Measurements from ENCODE around the gene PIGB.

PIGB gene

DNA sequence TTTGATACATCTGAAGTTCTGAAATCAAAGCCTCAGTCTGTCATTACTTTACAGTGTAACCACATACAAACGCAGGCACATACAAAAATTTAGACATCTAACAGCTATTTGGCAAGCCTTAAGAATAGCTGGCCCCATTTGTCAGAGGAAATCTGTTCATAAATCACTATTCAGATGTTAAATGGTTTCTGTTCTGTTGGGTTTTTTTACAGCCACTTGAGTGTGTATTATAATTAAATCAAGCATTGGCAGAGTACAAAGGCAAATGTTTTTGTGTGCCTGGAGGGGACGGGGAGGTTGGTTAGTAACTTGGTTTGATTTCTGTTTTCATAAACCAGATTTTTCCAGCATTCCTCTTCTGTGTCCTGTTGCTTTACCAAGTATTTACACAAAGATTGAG, 24.1 kb downstream of the PIGB start:
- Mint-ChIP-seq H3K27ac (no peak overlapping the region), H3K9me3 (no peaks in the 10 kb centered on the region)

DNA sequence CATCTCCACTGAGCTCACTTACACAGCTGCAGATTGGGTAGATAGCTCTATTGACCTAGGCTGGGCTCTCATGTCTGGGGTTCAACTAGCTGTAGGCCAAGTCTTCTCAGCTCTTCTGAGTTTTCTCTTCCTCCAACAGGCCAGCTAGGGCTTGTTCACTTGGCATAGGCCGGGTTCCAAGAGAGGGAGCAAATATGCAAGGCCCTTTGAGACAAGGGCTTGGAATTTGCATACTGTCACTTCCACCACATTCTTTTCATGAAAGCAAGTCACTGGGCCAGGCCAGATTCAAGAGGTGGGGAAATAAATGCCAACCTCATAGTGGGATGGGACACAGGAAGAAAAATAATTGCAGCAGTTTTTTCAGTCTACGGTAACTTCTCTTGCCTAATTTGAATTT, 25.2 kb downstream of the PIGB start:
- Mint-ChIP-seq H3K36me3 (ENCODE audit: low read depth) (peaks cover 24% of the 10 kb centered on the region), H3K9me3 (no peaks in the 10 kb centered on the region)

More for the DNA sequence above, 24.1 kb downstream of the PIGB start:
- Mint-ChIP-seq H3K27me3 (ENCODE audit: low read depth) (no peaks in the 10 kb centered on the region), H3K36me3 (ENCODE audit: low read depth) (peaks cover 25% of the 10 kb centered on the region), H3K4me3 (no peak overlapping the region), H3K4me1 (ENCODE audit: low read depth) (no peaks in the 10 kb centered on the region)

DNA sequence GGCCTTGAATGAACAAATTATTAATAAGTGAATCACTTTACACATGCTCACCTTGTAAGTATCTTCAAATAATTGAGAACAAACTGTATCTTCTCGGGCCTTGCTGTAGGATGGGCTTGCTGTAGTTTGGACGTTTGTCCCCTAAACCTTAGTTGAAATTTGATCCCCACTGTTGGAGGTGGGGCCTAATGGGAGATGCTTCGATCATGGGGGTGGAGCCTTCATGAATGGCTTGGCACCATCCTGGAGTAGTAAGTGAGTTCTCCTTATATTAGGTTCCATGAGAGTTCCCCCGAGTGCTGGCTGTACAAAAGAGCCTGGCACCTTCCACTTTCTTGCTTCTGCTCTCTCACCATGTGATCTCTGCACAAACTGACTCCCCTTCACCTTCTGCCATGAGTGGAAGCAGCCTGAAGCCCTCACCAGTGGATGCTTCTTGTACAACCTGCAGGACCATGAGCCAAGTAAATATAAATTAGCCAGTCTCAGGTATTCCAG, 29.3 kb downstream of the PIGB start:
- H3K4me1 Mint-ChIP-seq (ENCODE audit: low read depth) = no peaks in the 10 kb centered on the region
- H3K27ac Mint-ChIP-seq = no peak overlapping the region
- no peaks in the 10 kb centered on the region for H3K9me3 Mint-ChIP-seq
- no peaks in the 10 kb centered on the region for H3K27me3 Mint-ChIP-seq (ENCODE audit: low read depth)
- no peak overlapping the region for H3K4me3 Mint-ChIP-seq
- H3K36me3 Mint-ChIP-seq (ENCODE audit: low read depth) = peaks cover 19% of the 10 kb centered on the region

More for the DNA sequence above, 25.2 kb downstream of the PIGB start:
- Mint-ChIP-seq H3K27ac (no peak overlapping the region), H3K4me1 (ENCODE audit: low read depth) (no peaks in the 10 kb centered on the region), H3K4me3 (no peak overlapping the region), H3K27me3 (ENCODE audit: low read depth) (no peaks in the 10 kb centered on the region)

DNA sequence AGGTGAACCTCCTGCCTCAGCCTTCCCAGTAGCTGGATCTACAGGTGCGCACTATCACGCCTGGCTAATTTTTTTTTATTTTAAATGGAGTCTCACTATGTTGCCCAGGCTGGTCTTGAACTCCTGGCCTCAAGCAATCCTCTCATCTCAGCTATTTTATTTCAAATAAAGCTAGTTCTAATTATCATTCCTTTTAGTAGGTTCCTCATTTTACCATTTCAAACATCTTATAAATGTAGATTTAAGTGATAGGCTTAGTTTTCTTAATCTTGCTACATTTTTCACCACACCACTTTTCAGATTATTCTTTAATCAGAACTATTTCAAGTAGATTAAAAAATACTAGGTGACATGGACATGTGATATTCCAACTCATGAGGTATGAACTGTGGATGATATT, 30.3 kb downstream of the PIGB start:
- H3K36me3 Mint-ChIP-seq (ENCODE audit: low read depth) = peaks cover 16% of the 10 kb centered on the region
- H3K9me3 Mint-ChIP-seq = no peaks in the 10 kb centered on the region
- no peak overlapping the region for H3K27ac Mint-ChIP-seq
- H3K4me3 Mint-ChIP-seq = no peak overlapping the region
- no peaks in the 10 kb centered on the region for H3K4me1 Mint-ChIP-seq (ENCODE audit: low read depth)
- H3K27me3 Mint-ChIP-seq (ENCODE audit: low read depth) = no peaks in the 10 kb centered on the region

DNA sequence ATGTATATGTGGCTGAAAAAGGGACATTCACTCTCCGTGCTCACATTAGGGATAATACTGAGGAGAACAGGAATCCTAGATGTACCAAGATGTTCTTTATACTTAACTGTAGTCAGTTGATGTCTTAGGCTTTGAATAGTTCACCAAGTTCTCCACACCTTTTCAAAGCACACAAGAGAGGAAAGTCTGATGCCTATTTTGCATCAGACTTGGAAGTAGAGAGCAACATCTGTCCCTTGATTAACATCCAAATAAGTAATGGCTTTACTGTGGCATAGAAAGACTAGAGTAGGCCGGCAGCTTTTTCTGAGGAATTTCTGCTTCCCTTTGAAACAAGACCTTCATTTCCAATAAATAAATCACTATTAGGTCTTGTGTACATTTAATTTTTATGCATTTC, 34.0 kb downstream of the PIGB start:
- no peak overlapping the region for H3K4me3 Mint-ChIP-seq
- peaks cover 20% of the 10 kb centered on the region for H3K36me3 Mint-ChIP-seq (ENCODE audit: low read depth)
- no peak overlapping the region for H3K27ac Mint-ChIP-seq
- no peaks in the 10 kb centered on the region for H3K27me3 Mint-ChIP-seq (ENCODE audit: low read depth)
- no peaks in the 10 kb centered on the region for H3K4me1 Mint-ChIP-seq (ENCODE audit: low read depth)
- H3K9me3 Mint-ChIP-seq = no peaks in the 10 kb centered on the region

DNA sequence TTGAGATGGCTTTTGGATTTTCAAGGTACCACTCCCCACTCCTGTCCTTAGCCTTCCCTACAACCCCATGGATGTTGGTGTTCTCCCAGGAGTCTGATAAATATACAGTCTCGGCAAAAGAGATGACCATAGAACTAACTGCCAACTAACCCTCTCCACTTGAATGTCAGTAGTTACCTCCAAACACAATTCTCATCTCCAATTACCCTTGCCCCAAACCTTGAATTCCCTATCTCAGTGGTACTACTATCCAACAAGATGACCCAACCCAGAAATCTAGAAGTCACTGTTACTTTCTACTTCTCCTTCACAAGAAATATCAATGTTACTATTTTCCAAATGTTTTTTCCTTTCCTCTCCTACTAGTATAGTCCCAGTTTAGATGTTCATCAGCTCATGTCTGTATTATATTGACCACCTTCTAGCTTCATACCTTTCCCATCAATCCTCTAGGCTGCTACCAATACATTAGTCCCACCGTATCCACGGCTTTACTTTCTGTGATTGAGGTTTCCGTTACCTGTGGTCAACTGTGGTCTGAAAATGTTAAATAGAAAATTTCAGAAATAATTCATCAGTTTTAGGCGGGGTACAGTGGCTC, 38.1 kb downstream of the PIGB start:
- Mint-ChIP-seq H3K4me3 (no peak overlapping the region), H3K27me3 (ENCODE audit: low read depth) (no peaks in the 10 kb centered on the region), H3K4me1 (ENCODE audit: low read depth) (no peaks in the 10 kb centered on the region), H3K9me3 (no peaks in the 10 kb centered on the region), H3K27ac (no peak overlapping the region), H3K36me3 (ENCODE audit: low read depth) (peaks cover 25% of the 10 kb centered on the region)

DNA sequence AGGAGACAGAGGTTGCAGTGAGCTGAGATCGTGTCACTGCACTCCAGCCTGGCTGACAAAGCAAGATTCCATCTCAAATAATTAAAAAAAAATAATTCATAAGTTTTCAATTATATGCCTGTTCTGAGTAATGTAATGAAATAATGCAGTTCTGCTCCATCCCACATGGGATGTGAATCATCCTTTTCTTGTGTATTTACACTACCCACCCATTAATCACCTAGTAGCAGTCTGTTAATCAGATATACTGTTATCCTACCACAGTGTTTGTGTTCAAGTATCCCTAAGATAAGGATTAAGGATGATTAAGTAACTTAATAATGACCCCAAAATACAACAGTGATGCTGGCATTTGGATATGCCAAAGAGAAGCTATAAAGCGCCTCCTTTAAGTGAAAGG, 38.8 kb downstream of the PIGB start:
- Mint-ChIP-seq H3K4me1 (ENCODE audit: low read depth) (no peaks in the 10 kb centered on the region), H3K4me3 (no peak overlapping the region), H3K27me3 (ENCODE audit: low read depth) (no peaks in the 10 kb centered on the region), H3K36me3 (ENCODE audit: low read depth) (peaks cover 25% of the 10 kb centered on the region), H3K9me3 (no peaks in the 10 kb centered on the region), H3K27ac (no peak overlapping the region)

DNA sequence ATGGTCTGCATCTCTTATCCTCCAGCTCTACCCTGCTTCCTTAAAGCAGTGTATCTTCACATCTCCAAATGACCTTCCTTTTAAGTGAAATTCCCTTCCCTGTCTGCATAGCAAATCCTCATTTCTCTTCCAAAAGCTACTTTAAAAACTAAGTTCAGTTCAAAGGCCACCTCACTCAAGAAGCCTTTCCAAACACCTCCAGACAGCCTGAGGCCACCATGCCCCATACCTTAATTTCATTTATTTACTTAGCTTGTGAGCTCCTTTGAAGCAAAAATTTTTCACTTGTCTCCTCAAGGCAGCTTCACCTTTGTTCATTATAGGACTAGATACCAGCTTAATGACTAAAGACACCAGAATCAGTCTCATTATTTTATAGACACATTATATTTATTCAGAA, 39.4 kb downstream of the PIGB start:
- H3K4me1 Mint-ChIP-seq (ENCODE audit: low read depth) = no peaks in the 10 kb centered on the region
- peaks cover 25% of the 10 kb centered on the region for H3K36me3 Mint-ChIP-seq (ENCODE audit: low read depth)
- no peaks in the 10 kb centered on the region for H3K9me3 Mint-ChIP-seq
- no peaks in the 10 kb centered on the region for H3K27me3 Mint-ChIP-seq (ENCODE audit: low read depth)
- no peak overlapping the region for H3K27ac Mint-ChIP-seq
- no peak overlapping the region for H3K4me3 Mint-ChIP-seq

DNA sequence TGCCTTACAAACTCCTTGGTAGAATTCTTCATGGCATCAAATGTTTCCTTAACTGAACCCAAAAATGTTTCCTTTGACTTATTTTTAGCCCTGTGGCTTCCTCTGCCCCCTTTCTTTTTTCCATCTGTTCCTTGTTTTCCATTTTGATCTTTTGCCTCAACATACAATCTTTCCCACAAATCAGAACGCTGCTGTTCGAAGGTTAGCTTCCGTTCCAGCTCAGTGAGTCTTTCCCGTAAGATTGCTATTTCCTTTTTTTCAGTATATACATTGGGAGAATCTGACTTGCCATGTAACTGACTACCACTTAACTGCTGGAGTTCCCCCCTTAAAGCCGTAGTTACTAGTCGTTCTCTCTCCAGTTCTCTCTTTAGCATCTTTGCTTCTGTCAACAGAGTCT, 41.2 kb downstream of the PIGB start:
- Mint-ChIP-seq H3K27ac (no peak overlapping the region), H3K4me1 (ENCODE audit: low read depth) (no peaks in the 10 kb centered on the region), H3K9me3 (no peaks in the 10 kb centered on the region)

DNA sequence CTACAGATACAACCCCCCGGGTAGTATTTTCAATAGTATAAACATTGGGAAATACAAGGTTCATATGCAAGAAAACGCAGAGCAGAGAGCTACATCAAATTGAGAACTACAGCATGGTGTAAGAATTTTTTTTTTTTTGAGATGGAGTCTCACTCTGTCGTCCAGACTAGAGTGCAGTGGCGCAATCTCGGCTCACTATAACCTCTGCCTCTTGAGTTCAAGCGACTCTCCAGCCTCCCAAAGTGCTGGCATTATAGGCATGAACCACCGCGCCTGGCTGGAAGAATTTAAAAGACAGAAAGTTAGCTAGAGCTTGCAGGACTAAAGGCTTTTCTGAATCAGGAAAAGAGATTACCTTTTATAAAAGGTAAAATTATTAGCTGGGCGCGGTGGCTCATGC, 42.0 kb downstream of the PIGB start:
- H3K36me3 Mint-ChIP-seq (ENCODE audit: low read depth) = peaks cover 17% of the 10 kb centered on the region
- no peaks in the 10 kb centered on the region for H3K9me3 Mint-ChIP-seq
- no peaks in the 10 kb centered on the region for H3K27me3 Mint-ChIP-seq (ENCODE audit: low read depth)
- no peak overlapping the region for H3K27ac Mint-ChIP-seq
- H3K4me1 Mint-ChIP-seq (ENCODE audit: low read depth) = no peaks in the 10 kb centered on the region
- no peak overlapping the region for H3K4me3 Mint-ChIP-seq

More for the DNA sequence above, 41.2 kb downstream of the PIGB start:
- Mint-ChIP-seq H3K27me3 (ENCODE audit: low read depth) (no peaks in the 10 kb centered on the region), H3K4me3 (no peak overlapping the region), H3K36me3 (ENCODE audit: low read depth) (peaks cover 20% of the 10 kb centered on the region)

DNA sequence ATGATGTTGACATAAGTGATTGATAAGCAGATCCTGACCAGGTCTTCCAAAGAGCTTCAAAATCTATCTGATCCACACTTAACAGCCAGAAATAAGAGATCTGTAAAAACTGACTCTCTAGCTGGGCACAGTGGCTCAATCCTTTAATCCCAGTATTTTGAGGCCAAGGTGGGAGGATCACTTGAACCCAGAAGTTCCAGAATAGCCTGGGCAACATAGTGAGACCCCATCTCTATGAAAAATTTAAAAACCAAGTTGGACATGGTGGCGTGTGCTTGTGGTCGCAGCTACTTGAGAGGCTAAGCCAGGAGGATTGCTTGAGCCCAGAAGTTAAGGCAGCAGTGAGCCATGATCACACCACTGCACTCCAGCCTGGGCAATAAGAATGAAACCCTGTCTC, 43.6 kb downstream of the PIGB start:
- H3K27me3 Mint-ChIP-seq (ENCODE audit: low read depth) = no peaks in the 10 kb centered on the region
- no peak overlapping the region for H3K4me3 Mint-ChIP-seq
- H3K4me1 Mint-ChIP-seq (ENCODE audit: low read depth) = no peaks in the 10 kb centered on the region
- peaks cover 11% of the 10 kb centered on the region for H3K36me3 Mint-ChIP-seq (ENCODE audit: low read depth)
- H3K27ac Mint-ChIP-seq = no peak overlapping the region
- H3K9me3 Mint-ChIP-seq = no peaks in the 10 kb centered on the region

DNA sequence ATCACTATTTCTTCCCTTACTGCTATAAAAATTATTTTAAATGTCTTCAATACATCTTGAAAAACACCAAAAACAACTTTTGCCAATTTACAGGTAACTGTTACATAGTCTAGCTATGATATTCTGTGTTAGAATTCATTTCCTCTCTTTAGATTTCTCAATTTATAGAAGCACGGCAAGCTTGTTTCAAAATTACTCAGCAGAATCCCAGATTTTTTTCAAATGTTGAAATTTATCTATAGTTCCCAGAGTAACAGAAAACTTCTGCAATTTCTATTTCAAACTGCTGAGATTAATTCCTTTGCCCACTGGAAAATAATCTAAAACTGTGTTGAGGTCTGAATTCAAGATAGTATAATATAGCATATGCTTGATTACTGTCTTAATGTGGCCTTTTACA, 48.0 kb downstream of the PIGB start:
- Mint-ChIP-seq H3K4me3 (no peak overlapping the region), H3K9me3 (no peaks in the 10 kb centered on the region), H3K36me3 (ENCODE audit: low read depth) (peaks cover 10% of the 10 kb centered on the region), H3K4me1 (ENCODE audit: low read depth) (no peaks in the 10 kb centered on the region), H3K27ac (no peak overlapping the region), H3K27me3 (ENCODE audit: low read depth) (no peaks in the 10 kb centered on the region)

DNA sequence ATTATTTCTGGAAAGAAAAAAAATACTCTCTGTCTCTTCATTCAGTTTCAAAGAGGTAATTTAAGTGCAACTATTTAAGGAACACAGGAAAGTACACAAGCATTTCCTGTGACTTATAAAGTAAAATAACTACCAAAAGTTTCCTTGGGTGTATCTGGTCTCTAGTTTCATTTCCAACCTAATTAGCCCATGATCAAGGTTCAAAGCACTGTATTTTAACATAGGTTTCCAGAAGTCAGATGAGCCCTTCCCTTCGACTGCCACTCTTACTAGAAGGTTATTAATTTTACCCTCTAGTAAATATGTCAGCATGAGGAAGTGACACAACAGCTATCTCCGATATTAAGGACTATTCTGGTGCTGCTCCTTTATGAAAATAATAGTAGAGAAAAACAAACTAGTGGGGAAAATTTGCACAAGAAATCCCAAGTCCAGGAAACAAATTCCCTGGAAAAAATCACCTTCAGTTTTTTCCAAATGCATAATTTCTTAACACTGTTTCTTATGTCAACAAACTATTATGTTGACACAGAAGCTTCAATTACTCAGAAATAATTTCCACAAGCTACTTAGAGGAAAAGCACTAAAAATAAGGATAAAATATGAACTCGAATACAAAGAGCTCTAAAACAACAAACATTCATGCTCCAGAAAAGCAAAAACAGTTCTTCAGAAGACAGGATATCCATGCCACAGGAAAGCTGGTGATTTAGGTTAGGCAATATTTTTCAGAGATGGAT, 53.8 kb downstream of the PIGB start:
- peaks cover 11% of the 10 kb centered on the region for H3K4me1 Mint-ChIP-seq (ENCODE audit: low read depth)
- no peaks in the 10 kb centered on the region for H3K9me3 Mint-ChIP-seq
- no peak overlapping the region for H3K27ac Mint-ChIP-seq
- no peak overlapping the region for H3K4me3 Mint-ChIP-seq
- no peaks in the 10 kb centered on the region for H3K27me3 Mint-ChIP-seq (ENCODE audit: low read depth)
- H3K36me3 Mint-ChIP-seq (ENCODE audit: low read depth) = peaks cover 16% of the 10 kb centered on the region

DNA sequence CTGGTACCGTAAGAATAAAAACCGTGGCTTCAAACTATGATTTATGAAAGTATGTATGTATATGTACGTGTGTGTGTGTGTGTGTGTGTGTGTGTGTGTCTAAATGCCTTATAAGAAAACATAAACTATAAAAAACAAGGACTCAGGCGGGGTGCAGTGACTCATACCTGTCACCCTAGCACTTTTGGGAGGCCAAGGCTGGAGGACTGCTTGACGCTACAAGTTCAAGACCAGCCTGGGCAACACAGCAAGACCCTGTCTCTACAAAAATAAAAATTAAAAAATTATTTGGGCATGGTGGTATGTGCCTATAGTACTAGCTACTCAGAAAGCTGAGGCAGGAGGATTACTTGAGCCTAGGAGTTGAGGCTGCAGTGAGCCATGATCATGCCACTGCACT, 60.1 kb downstream of the PIGB start:
- Mint-ChIP-seq H3K36me3 (ENCODE audit: low read depth) (peaks cover 9% of the 10 kb centered on the region), H3K27ac (no peak overlapping the region), H3K9me3 (no peaks in the 10 kb centered on the region), H3K4me1 (ENCODE audit: low read depth) (no peaks in the 10 kb centered on the region), H3K27me3 (ENCODE audit: low read depth) (no peaks in the 10 kb centered on the region), H3K4me3 (no peak overlapping the region)

DNA sequence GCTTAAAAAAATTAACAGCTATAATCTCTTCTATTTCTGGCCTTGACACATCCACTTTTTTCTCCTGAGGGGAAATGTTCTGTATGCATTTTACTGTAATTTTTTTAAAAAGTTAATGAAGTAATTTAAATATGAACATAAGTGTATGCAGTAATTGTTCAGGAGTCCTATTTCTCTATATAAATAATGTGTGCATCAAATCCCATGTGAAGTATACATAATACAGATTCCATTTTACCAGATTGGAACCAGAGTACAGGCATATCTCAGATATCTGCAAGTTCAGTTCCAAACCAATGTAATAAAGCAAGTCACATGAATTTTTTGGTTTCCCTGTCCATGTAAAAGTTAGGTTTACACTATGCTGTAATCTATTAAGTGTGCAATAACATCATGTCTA, 62.6 kb downstream of the PIGB start:
- H3K4me1 Mint-ChIP-seq (ENCODE audit: low read depth) = no peaks in the 10 kb centered on the region
- no peaks in the 10 kb centered on the region for H3K9me3 Mint-ChIP-seq
- no peak overlapping the region for H3K4me3 Mint-ChIP-seq
- H3K36me3 Mint-ChIP-seq (ENCODE audit: low read depth) = peaks cover 7% of the 10 kb centered on the region
- no peak overlapping the region for H3K27ac Mint-ChIP-seq
- H3K27me3 Mint-ChIP-seq (ENCODE audit: low read depth) = no peaks in the 10 kb centered on the region

Data from T-helper 1 cell treated with Interleukin-12 subunit alpha and Interleukin-12 subunit beta and Interleukin-4 antibody, amounts not matched to agents 30 μg/mL and 1 μg/mL, for 36 hours (primary cell).